Measurements from ENCODE around the gene SLC39A7.

Gene SLC39A7

GRCh38 chr6:33170176-33171015 is 30.3 kb upstream of the SLC39A7 start:
- no peak for DNase-seq (ENCODE audit: low read depth)

GRCh38 chr6:33171016-33171879 is 29.4 kb upstream of the SLC39A7 start:
- DNase-seq (ENCODE audit: low read depth) = no peak

- DNase-seq (ENCODE audit: low read depth) = no peak
Measured at GRCh38 chr6:33171880-33172687, 28.6 kb upstream of the SLC39A7 start.

- DNase-seq (ENCODE audit: low read depth) = no peak
Measured at GRCh38 chr6:33172688-33173534, 27.8 kb upstream of the SLC39A7 start.

GRCh38 chr6:33173535-33174180 is 27.0 kb upstream of the SLC39A7 start:
- DNase-seq (ENCODE audit: low read depth) = no peak

- DNase-seq (ENCODE audit: low read depth) = no peak
Measured at GRCh38 chr6:33174784-33175183, 25.9 kb upstream of the SLC39A7 start.

- DNase-seq (ENCODE audit: low read depth) = no peak
Measured at GRCh38 chr6:33175436-33176069, 25.1 kb upstream of the SLC39A7 start.

GRCh38 chr6:33176906-33177305 is 23.8 kb upstream of the SLC39A7 start:
- DNase-seq (ENCODE audit: low read depth) = no peak

GRCh38 chr6:33177552-33178446 is 22.9 kb upstream of the SLC39A7 start:
- DNase-seq (ENCODE audit: low read depth) = no peak

GRCh38 chr6:33178755-33179475 is 21.8 kb upstream of the SLC39A7 start:
- no peak for DNase-seq (ENCODE audit: low read depth)

- no peak for DNase-seq (ENCODE audit: low read depth)
Measured at GRCh38 chr6:33181141-33181540, 19.5 kb upstream of the SLC39A7 start.

GRCh38 chr6:33183071-33183683 is 17.5 kb upstream of the SLC39A7 start:
- no peak for DNase-seq (ENCODE audit: low read depth)

- no peak for DNase-seq (ENCODE audit: low read depth)
Measured at GRCh38 chr6:33185190-33185589, 15.5 kb upstream of the SLC39A7 start.

- no peak for DNase-seq (ENCODE audit: low read depth)
Measured at GRCh38 chr6:33185654-33186187, 14.9 kb upstream of the SLC39A7 start.

- no peak for DNase-seq (ENCODE audit: low read depth)
Measured at GRCh38 chr6:33187809-33188208, 12.9 kb upstream of the SLC39A7 start.

GRCh38 chr6:33189164-33189563 is 11.5 kb upstream of the SLC39A7 start:
- DNase-seq (ENCODE audit: low read depth) = no peak

- DNase-seq (ENCODE audit: low read depth) = no peak
Measured at GRCh38 chr6:33189625-33190448, 10.8 kb upstream of the SLC39A7 start.

Data from activated T-helper 1 cell treated with Interleukin-2 at 50 U/mL for 16 hours (primary cell).